Smooth muscle cell (in vitro differentiated cells): Measurements from ENCODE around the gene ADAMTS13. TPM values are rescaled to one million over a fixed set of nuclear protein-coding genes. Genes with fewer than 3 reads are reported as not detected.

Experiments
- DNase-seq: peaks from one replicate; lab custom pipeline; 2025; ENCODE audit not compliant: unreplicated experiment; lab: John Stamatoyannopoulos, UW
- H2AFZ ChIP-seq: fragments of 200-600 bp; sonication (generic); 2 replicates; pipeline ENCODE4 v1.6.0; 2016; ENCODE audit warnings: antibody characterized with exemption, low read depth, mild to moderate bottlenecking
- H3F3A ChIP-seq: fragments of 200-600 bp; sonication (generic); 2 replicates; pipeline ENCODE4 v1.6.0; 2017; ENCODE audit warnings: antibody characterized with exemption, low read depth
- H3K27ac ChIP-seq: fragments of 200-600 bp; sonication (generic); 2 replicates; pipeline ENCODE4 v1.5.1; 2016; ENCODE audit warnings: low read depth, mild to moderate bottlenecking
- H3K27me3 ChIP-seq: fragments of 200-600 bp; sonication (generic); 2 replicates; pipeline ENCODE4 v1.6.1; 2016; ENCODE audit warnings: low read depth, mild to moderate bottlenecking
- H3K36me3 ChIP-seq: fragments of 200-600 bp; sonication (generic); 2 replicates; pipeline ENCODE4 v1.5.1; 2016; ENCODE audit warnings: low read depth
- H3K4me1 ChIP-seq: fragments of 200-600 bp; sonication (generic); 2 replicates; pipeline ENCODE4 v1.5.1; 2016; ENCODE audit warnings: low read depth
- H3K4me2 ChIP-seq: fragments of 200-600 bp; sonication (generic); 2 replicates; pipeline ENCODE4 v1.6.0; 2016; ENCODE audit warnings: mild to moderate bottlenecking
- H3K4me3 ChIP-seq: fragments of 200-600 bp; sonication (generic); 2 replicates; pipeline ENCODE4 v1.5.1; 2016; ENCODE audit warnings: mild to moderate bottlenecking
- H3K79me2 ChIP-seq: fragments of 200-600 bp; sonication (generic); 2 replicates; pipeline ENCODE4 v1.6.0; 2016; ENCODE audit warnings: low read depth, mild to moderate bottlenecking
- H3K9ac ChIP-seq: fragments of 200-600 bp; sonication (generic); 2 replicates; pipeline ENCODE4 v1.6.0; 2016; ENCODE audit warnings: low read depth
- H3K9me3 ChIP-seq: fragments of 200-600 bp; sonication (generic); replicated peaks from 2 replicates; pipeline ENCODE4 v1.5.1; 2016; ENCODE audit warnings: low read depth
- H4K20me1 ChIP-seq: fragments of 200-600 bp; sonication (generic); 2 replicates; pipeline ENCODE4 v1.6.0; 2016; ENCODE audit warnings: low read depth
- WGBS: methylation state at CpG from one replicate; pipeline ENCODE4 v1.1.7; 2016; ENCODE audit warnings: low lambda C conversion rate; 5-methylcytosine and 5-hydroxymethylcytosine counted together
- polyA plus RNA-seq: library from polyadenylated mRNA; unstranded; fragments of >200 nt; fragmentation: Nextera tagmentation; extraction: Ambion mirVana; gene quantifications from 2 replicates; pipeline ENCODE4 v1.2.1, GENCODE V29; 2016
- total RNA-seq: library from RNA; depleted of rRNA; stranded (reverse); fragments of >200 nt; gene quantifications from 2 replicates; pipeline ENCODE4 v1.2.3, GENCODE V29; 2014
- TF ChIP-seq, protein P1 (sequence below): fragments of 200-600 bp; sonication (generic); IDR thresholded peaks from 2 replicates; pipeline ENCODE4 v1.5.1; 2017; ENCODE audit warnings: borderline replicate concordance, mild to moderate bottlenecking, antibody characterized with exemption; ENCODE audit not compliant: insufficient read depth, poor library complexity, severe bottlenecking

The ADAMTS13 gene
- total and polyA plus RNA-seq, 2 experiments from 2014 or later, result 3.1 to 3.7 TPM

DNA sequence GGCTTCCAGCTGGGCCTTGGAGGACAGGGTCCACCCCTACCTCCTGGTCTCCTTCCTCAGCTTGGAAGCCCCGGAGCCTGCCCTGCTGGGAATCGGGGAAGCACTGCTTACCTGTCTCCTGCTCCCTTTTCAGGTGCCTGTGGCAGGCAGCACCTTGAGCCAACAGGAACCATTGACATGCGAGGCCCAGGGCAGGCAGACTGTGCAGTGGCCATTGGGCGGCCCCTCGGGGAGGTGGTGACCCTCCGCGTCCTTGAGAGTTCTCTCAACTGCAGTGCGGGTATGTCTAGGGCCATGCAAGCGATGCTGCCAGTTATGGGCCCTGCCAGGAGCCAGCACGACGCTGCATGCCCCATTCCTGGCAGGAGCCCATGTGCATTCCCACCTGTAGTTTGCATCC is 33.8 kb downstream of the ADAMTS13 start:
- Histone ChIP-seq H3K4me3 (no peak overlapping the region), H3K9ac (no peak overlapping the region), H3K36me3 (no peaks in the 10 kb centered on the region), H3K4me2 (no peak overlapping the region), H3K79me2 (no peaks in the 10 kb centered on the region), H3F3A (no peaks in the 10 kb centered on the region), H3K27ac (no peak overlapping the region), H4K20me1 (no peaks in the 10 kb centered on the region), H3K27me3 (no peaks in the 10 kb centered on the region), H2AFZ (no peak overlapping the region), H3K9me3 (no peaks in the 10 kb centered on the region), H3K4me1 (peaks cover 6% of the 10 kb centered on the region)
- 93% methylated on average over 11 of the region's 11 CpGs for WGBS
- no peak for DNase-seq
- TF ChIP-seq, protein P1, sequence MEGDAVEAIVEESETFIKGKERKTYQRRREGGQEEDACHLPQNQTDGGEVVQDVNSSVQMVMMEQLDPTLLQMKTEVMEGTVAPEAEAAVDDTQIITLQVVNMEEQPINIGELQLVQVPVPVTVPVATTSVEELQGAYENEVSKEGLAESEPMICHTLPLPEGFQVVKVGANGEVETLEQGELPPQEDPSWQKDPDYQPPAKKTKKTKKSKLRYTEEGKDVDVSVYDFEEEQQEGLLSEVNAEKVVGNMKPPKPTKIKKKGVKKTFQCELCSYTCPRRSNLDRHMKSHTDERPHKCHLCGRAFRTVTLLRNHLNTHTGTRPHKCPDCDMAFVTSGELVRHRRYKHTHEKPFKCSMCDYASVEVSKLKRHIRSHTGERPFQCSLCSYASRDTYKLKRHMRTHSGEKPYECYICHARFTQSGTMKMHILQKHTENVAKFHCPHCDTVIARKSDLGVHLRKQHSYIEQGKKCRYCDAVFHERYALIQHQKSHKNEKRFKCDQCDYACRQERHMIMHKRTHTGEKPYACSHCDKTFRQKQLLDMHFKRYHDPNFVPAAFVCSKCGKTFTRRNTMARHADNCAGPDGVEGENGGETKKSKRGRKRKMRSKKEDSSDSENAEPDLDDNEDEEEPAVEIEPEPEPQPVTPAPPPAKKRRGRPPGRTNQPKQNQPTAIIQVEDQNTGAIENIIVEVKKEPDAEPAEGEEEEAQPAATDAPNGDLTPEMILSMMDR, result no peak

DNA sequence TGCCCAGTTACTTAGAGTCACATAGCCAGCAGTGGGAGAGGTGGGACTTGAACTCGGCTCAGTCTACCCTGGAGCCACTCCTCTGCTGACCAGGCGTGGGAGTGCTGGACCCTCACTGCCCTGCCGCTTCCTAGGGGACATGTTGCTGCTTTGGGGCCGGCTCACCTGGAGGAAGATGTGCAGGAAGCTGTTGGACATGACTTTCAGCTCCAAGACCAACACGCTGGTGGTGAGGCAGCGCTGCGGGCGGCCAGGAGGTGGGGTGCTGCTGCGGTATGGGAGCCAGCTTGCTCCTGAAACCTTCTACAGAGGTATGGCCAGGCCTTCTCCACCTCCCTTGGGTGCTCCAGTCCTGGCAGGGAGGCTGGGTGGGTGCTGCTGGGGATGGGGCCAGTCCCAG is 34.2 kb downstream of the ADAMTS13 start:
- H3K4me1 ChIP-seq, result peaks cover 10% of the 10 kb centered on the region
- TF ChIP-seq, protein P1, result no peak
- no peaks in the 10 kb centered on the region for H3F3A ChIP-seq
- H3K27ac ChIP-seq, result no peak overlapping the region
- H3K79me2 ChIP-seq, result no peaks in the 10 kb centered on the region
- WGBS, result 93% methylated on average over 9 of the region's 9 CpGs
- H2AFZ ChIP-seq, result no peak overlapping the region
- H3K9ac ChIP-seq, result no peak overlapping the region
- no peak overlapping the region for H3K4me3 ChIP-seq
- H4K20me1 ChIP-seq, result no peaks in the 10 kb centered on the region
- no peaks in the 10 kb centered on the region for H3K27me3 ChIP-seq
- H3K4me2 ChIP-seq, result no peak overlapping the region
- no peak for DNase-seq
- H3K9me3 ChIP-seq, result no peaks in the 10 kb centered on the region
- no peaks in the 10 kb centered on the region for H3K36me3 ChIP-seq

DNA sequence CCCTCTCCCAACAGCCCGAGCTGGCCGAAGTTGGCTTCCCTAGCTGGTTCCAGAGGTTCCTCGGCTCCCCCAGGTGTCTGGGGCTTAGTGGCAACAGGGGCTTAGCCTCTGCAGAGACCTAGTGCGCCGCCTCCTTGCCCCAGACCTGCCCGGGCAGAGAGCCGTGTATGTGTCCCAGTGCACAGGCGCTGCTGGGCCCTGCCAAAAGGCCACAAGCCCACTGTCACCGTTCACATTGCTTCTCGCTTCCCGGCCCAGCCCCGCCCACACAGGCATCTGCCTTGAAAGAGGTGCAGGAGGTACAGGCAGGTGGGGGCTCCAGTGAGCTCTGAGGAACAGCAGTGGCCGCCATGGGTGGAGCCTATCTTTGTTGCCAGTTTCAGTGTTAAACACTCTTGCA is 35.1 kb downstream of the ADAMTS13 start:
- 90% methylated on average over 13 of the region's 13 CpGs for WGBS
- TF ChIP-seq, protein P1, result no peak
- no peak overlapping the region for H2AFZ ChIP-seq
- no peaks in the 10 kb centered on the region for H3F3A ChIP-seq
- no peaks in the 10 kb centered on the region for H3K27me3 ChIP-seq
- H3K4me1 ChIP-seq, result peaks cover 12% of the 10 kb centered on the region
- no peak overlapping the region for H3K4me3 ChIP-seq
- no peaks in the 10 kb centered on the region for H3K9me3 ChIP-seq
- peaks cover 8% of the 10 kb centered on the region for H4K20me1 ChIP-seq
- no peaks in the 10 kb centered on the region for H3K79me2 ChIP-seq
- H3K4me2 ChIP-seq, result no peak overlapping the region
- no peak overlapping the region for H3K9ac ChIP-seq
- no peak for DNase-seq
- no peak overlapping the region for H3K27ac ChIP-seq
- H3K36me3 ChIP-seq, result no peaks in the 10 kb centered on the region

DNA sequence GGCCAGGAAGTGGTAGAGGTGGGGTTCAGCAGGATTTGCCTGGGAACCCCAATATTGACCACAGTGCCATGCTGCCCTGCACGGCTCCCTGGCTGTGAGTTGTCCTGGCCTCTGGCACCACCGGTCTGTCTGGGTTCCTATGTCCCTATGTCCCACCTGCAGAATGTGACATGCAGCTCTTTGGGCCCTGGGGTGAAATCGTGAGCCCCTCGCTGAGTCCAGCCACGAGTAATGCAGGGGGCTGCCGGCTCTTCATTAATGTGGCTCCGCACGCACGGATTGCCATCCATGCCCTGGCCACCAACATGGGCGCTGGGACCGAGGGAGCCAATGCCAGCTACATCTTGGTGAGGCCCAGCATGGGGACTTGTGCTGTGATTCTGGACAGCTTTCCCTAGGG is 35.6 kb downstream of the ADAMTS13 start:
- no peak overlapping the region for H3K9ac ChIP-seq
- no peak overlapping the region for H3K4me3 ChIP-seq
- H2AFZ ChIP-seq, result no peak overlapping the region
- H3K36me3 ChIP-seq, result no peaks in the 10 kb centered on the region
- H3F3A ChIP-seq, result no peaks in the 10 kb centered on the region
- no peaks in the 10 kb centered on the region for H3K27me3 ChIP-seq
- 96% methylated on average over 11 of the region's 11 CpGs for WGBS
- no peak for DNase-seq
- no peaks in the 10 kb centered on the region for H3K79me2 ChIP-seq
- no peak overlapping the region for H3K27ac ChIP-seq
- TF ChIP-seq, protein P1, result no peak
- no peak overlapping the region for H3K4me2 ChIP-seq
- H3K4me1 ChIP-seq, result peaks cover 12% of the 10 kb centered on the region
- H4K20me1 ChIP-seq, result peaks cover 13% of the 10 kb centered on the region
- H3K9me3 ChIP-seq, result no peaks in the 10 kb centered on the region
